ENCODE data around the gene IL10RB. TPM values are rescaled to one million over a fixed set of nuclear protein-coding genes. Genes with fewer than 3 reads are reported as not detected.

Gene IL10RB
- total and polyA plus RNA-seq, 8 donors, result 11.9 to 25.1 (median 14.0) TPM

DNA sequence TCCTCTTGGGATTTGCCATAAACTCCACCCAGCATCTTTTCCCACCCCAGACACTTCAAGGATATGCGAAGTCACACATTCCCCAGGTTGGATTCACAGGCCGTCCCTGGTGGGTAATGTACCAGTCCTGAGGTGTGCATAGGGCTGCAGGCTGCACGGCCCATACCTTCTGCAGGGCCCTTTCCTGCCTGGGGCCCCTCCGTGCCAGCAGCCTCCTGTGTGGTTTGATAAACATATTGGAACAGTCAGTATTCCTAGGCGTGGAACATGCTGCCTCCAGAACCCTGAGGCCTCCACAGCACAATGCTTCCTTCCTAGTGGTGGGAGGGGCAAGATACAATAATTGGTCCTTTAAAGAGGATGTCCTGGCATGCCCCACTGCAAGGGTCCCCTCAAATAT lies 26.6 kb downstream of the IL10RB start:
- H3K27ac ChIP-seq, result no peak overlapping the region
- no peak overlapping the region for H3K4me3 ChIP-seq
- no peak for TF ChIP-seq CTCF (IDR thresholded peaks at IDR 0.05)
- no peaks in the 10 kb centered on the region for H3K27me3 ChIP-seq
- intact Hi-C loops (cut with DNase I), result no loop called here
- ATAC-seq (no peak), FAIRE-seq (no peak), DNase-seq (no peak)
- 84 to 92% methylated on average over 5 of the region's 5 CpGs for WGBS, 2 donors
- H3K4me1 ChIP-seq, result no peaks in the 10 kb centered on the region
- peaks cover 0 to 4% (median 0%) of the 10 kb centered on the region in 3 donors for H3K36me3 ChIP-seq
- H3K9me3 ChIP-seq, result no peaks in the 10 kb centered on the region

DNA sequence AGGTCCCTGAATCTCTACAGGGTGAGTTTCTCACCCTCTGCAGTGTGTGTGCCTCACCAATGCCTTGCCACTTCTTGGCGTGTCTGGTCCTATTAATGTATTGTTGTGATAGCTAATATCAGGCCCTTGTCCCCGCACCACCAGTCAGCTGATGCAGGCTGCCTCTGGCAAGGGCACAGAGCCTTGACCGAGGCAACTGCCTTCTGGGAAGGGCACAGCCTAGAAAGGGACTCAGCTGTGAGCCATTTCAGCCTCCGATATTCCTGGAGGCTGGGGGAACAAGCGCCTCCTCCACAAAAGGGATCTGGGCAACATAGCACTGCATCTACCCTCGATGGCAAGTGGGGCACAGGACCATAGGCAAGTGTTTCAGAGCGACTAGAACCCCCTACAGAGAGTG lies 27.0 kb downstream of the IL10RB start:
- H3K4me1 ChIP-seq, result no peaks in the 10 kb centered on the region
- no peak for ATAC-seq
- no peak for TF ChIP-seq CTCF (IDR thresholded peaks at IDR 0.05)
- no peak overlapping the region for H3K27ac ChIP-seq
- H3K36me3 ChIP-seq, result peaks cover 0 to 4% (median 0%) of the 10 kb centered on the region in 3 donors
- H3K4me3 ChIP-seq, result no peak overlapping the region
- 91 to 96% methylated on average over 7 of the region's 7 CpGs for WGBS, 2 donors
- H3K9me3 ChIP-seq, result no peaks in the 10 kb centered on the region
- intact Hi-C loops (cut with DNase I), result no loop called here
- DNase-seq, result no peak
- FAIRE-seq, result no peak
- no peaks in the 10 kb centered on the region for H3K27me3 ChIP-seq

DNA sequence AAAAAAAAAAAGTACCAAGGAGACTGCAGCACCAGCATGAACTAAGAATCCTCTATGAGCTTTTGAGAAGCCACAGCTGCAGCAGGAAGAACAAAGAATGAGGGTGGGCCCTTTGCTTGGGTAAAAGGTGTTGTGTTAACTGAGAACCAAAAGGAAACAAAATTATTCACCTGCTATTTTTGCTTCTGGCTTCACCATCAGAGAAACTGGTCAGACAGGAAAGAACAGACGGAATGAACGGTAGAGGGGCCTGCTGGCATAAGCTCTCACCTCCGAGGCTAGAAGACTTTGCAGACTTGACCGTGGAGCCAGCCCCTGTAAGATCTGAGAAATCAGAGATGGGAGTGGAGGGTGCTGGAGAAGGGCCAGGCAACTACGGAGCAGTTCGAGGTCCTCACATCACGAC lies 27.6 kb downstream of the IL10RB start:
- ATAC-seq (peak in 1 of 4 donors; percentile 12), DNase-seq (no peak), FAIRE-seq (no peak)
- intact Hi-C loops (cut with DNase I), result no loop called here
- H3K27ac ChIP-seq, result no peak overlapping the region
- no peak overlapping the region for H3K4me3 ChIP-seq
- TF ChIP-seq CTCF (IDR thresholded peaks at IDR 0.05), result no peak
- H3K36me3 ChIP-seq, result peaks cover 0 to 4% (median 0%) of the 10 kb centered on the region in 3 donors
- no peaks in the 10 kb centered on the region for H3K9me3 ChIP-seq
- no peaks in the 10 kb centered on the region for H3K27me3 ChIP-seq
- 62 to 68% methylated on average over 7 of the region's 7 CpGs for WGBS, 2 donors
- H3K4me1 ChIP-seq, result no peaks in the 10 kb centered on the region

GRCh38 chr21:33296156-33296555 lies 30.0 kb downstream of the IL10RB start:
- ATAC-seq, result no peak
- WGBS, 2 donors, result 92 to 98% methylated on average over 6 of the region's 6 CpGs
- Histone ChIP-seq H3K4me1 (peaks cover 0 to 6% (median 4%) of the 10 kb centered on the region in 3 donors), H3K9me3 (no peaks in the 10 kb centered on the region), H3K4me3 (no peak overlapping the region), H3K36me3 (peaks cover 0 to 4% (median 0%) of the 10 kb centered on the region in 3 donors), H3K27ac (no peak overlapping the region), H3K27me3 (no peaks in the 10 kb centered on the region)
- DNase-seq, result no peak
- no peak for FAIRE-seq
- intact Hi-C loops (cut with DNase I), result no loop called here
- TF ChIP-seq CTCF (IDR thresholded peaks at IDR 0.05), result no peak

DNA sequence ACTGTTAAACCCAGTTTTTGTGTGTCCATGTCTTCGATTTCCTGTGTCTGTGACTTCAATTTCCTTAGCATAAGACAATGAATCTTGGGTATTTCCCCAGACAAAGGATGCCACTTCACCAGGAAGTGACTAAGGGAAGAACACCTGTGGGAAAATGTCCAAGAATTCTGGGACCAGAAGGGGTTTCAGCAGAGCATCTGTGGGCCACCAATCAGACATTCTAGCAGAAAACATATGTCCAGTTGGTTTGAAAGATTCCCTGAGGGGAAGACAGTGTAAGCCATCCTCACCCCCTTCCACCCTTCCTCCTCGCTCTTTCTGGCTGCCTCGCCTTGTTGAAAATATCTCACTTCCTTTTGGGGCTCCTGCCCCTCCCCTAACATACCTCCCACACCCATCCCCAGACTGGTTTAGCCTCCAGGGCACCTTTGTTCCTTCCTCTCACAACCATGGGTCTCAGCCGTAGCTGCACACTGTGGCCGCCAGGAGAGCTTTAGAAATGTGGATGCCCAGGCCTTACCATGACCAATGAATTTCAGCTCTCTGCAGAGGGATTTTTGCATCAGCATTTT lies 33.1 kb downstream of the IL10RB start:
- Histone ChIP-seq H3K27ac (peak overlapping the region in 1 of 4 donors; percentile 6), H3K36me3 (no peaks in the 10 kb centered on the region), H3K4me3 (no peak overlapping the region), H3K9me3 (no peaks in the 10 kb centered on the region), H3K27me3 (no peaks in the 10 kb centered on the region), H3K4me1 (peaks cover 0 to 14% (median 9%) of the 10 kb centered on the region in 3 donors)
- TF ChIP-seq CTCF (IDR thresholded peaks at IDR 0.05), result no peak
- ATAC-seq (peak in 2 of 4 donors; percentile 13 to 37), DNase-seq (no peak), FAIRE-seq (no peak)
- 91 to 95% methylated on average over 5 of the region's 5 CpGs for WGBS, 2 donors
- intact Hi-C loops (cut with DNase I), result no loop called here

All from pancreas (tissue), 10 donors.